ENCODE measurements around the gene DPF3. TPM values are rescaled to one million over a fixed set of nuclear protein-coding genes. Genes with fewer than 3 reads are reported as not detected.
A peak's percentile ranks its signal among the peaks of the same experiment; 100 is the strongest.

Gene DPF3
- total RNA-seq = 2.8 TPM
- 2.3 TPM for polyA plus RNA-seq (ENCODE audit: insufficient read depth, low read depth, low replicate concordance)
- long read RNA-seq, donor 1 = 0 reads
- long read RNA-seq, donor 2 = 0 reads
- long read RNA-seq, donor 3 = 0 reads
- long read RNA-seq, donor 4 = 0 reads
- long read RNA-seq, donor 5 = 0 reads
- long read RNA-seq, donor 6 = 0 reads
- long read RNA-seq, donor 7, full-length matches to known transcripts = 2 of 3 reads
- long read RNA-seq, donor 7, partial matches to known transcripts = 1 of 3 reads
- long read RNA-seq, donor 7, other reads (novel, unspliced or antisense) = 0 of 3 reads
- long read RNA-seq, donor 8 = 0 reads
- long read RNA-seq, donor 9 = 0 reads
- long read RNA-seq, donor 10 = 0 reads

DNA sequence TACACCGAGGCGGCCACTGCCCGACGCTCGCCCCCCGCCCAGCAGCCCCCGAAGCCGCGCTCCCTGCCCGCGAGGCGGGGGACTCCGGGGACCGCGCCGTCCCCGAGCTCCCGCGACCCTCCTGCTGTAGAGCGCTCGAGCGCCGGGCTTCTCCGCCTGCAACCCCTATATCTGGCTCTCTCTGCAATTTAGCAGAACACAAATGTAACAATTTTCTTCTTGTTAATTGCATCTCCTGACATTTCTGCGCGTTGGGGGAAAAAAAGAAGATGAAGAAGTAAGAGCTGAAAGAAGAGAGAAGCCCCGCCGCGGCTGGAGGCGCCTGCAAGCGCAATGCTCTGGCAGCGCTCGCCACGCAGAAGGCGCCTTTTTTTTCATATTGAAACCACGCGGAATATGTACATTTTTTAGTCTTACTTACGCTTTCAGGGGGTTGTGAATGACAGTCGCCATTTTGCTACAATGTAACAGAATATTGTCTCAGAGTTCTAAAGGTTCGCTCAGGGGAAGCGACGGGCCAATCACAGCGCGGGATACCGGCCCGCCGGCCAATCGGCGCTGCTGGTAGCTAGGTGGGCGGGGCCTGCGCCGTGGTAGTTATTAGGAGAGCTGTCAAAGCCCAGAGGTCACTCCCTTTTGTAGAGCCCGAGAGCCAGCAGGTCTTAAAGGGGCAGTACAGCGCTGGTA is at the start of gene DPF3:
DPF3 (minus strand) TSS at position 466 of the 687 bp plus-strand sequence; CDS start at position 453, 13 bp downstream.
- TF ChIP-seq, protein P1, sequence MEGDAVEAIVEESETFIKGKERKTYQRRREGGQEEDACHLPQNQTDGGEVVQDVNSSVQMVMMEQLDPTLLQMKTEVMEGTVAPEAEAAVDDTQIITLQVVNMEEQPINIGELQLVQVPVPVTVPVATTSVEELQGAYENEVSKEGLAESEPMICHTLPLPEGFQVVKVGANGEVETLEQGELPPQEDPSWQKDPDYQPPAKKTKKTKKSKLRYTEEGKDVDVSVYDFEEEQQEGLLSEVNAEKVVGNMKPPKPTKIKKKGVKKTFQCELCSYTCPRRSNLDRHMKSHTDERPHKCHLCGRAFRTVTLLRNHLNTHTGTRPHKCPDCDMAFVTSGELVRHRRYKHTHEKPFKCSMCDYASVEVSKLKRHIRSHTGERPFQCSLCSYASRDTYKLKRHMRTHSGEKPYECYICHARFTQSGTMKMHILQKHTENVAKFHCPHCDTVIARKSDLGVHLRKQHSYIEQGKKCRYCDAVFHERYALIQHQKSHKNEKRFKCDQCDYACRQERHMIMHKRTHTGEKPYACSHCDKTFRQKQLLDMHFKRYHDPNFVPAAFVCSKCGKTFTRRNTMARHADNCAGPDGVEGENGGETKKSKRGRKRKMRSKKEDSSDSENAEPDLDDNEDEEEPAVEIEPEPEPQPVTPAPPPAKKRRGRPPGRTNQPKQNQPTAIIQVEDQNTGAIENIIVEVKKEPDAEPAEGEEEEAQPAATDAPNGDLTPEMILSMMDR (IDR thresholded peaks at IDR 0.05; ENCODE audit: borderline replicate concordance, extremely low read depth, insufficient read depth) = no peak
- H3K36me3 ChIP-seq (ENCODE audit: control insufficient read depth in 2 of 3, insufficient read depth in 3 of 3, low read length in 3 of 3) = no peaks in the 10 kb centered on the region
- FAIRE-seq = peak; percentile 95
- peak; percentile 96 to 98 (median 97) for DNase-seq
- H3K4me1 ChIP-seq (ENCODE audit: control insufficient read depth in 2 of 3, insufficient read depth in 2 of 3, low read depth in 1 of 3, low read length in 3 of 3) = peaks cover 0 to 11% (median 0%) of the 10 kb centered on the region in 3 donors
- intact Hi-C loops (cut with DNase I) = no loop called here
- peak within 1 kb of the TSS; percentile 80 to 85 (median 81) for H3K4me3 ChIP-seq (ENCODE audit: low read length in 3 of 3)
- H3K9ac ChIP-seq (ENCODE audit: low read length in 3 of 3) = peak within 1 kb of the TSS; percentile 52 to 64 (median 58)
- peak within 1 kb of the TSS; percentile 49 to 64 for H3K27ac ChIP-seq (ENCODE audit: low read depth in 2 of 2, low read length in 2 of 2)
- no peaks in the 10 kb centered on the region for H3K27me3 ChIP-seq (ENCODE audit: control insufficient read depth, insufficient read depth, low read length)
- H3K9me3 ChIP-seq (ENCODE audit: control insufficient read depth in 2 of 3, insufficient read depth in 1 of 3, low read length in 3 of 3) = no peaks in the 10 kb centered on the region

DNA sequence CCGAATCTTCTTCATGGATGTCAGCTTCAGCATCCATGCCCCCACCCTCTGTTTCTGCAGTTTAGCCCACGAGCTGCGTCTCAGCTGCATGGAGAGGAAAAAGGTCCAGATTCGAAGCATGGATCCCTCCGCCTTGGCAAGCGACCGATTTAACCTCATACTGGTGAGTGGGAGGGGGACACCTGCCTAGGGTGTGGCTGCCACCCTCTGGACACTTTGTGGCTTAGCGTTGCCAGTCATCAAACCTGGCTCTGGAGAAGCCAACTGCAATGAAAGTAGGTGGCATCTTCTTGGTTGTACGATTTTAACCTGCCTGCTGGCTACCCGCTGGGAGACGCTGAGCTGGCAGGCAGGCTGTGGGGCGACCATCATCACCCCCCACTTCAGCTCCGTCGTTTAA is 49.0 kb upstream of the DPF3 start:
- DNase-seq (no peak), FAIRE-seq (no peak)
- H3K36me3 ChIP-seq (ENCODE audit: control insufficient read depth in 2 of 3, insufficient read depth in 3 of 3, low read length in 3 of 3) = peaks cover 0 to 40% (median 22%) of the 10 kb centered on the region in 3 donors
- intact Hi-C loops (cut with DNase I) = no loop called here
- H3K9ac ChIP-seq (ENCODE audit: low read length in 3 of 3) = no peak overlapping the region
- H3K9me3 ChIP-seq (ENCODE audit: control insufficient read depth in 2 of 3, insufficient read depth in 1 of 3, low read length in 3 of 3) = no peaks in the 10 kb centered on the region
- no peaks in the 10 kb centered on the region for H3K27me3 ChIP-seq (ENCODE audit: control insufficient read depth, insufficient read depth, low read length)
- H3K27ac ChIP-seq (ENCODE audit: low read depth in 2 of 2, low read length in 2 of 2) = no peak overlapping the region
- no peaks in the 10 kb centered on the region for H3K4me1 ChIP-seq (ENCODE audit: control insufficient read depth in 2 of 3, insufficient read depth in 2 of 3, low read depth in 1 of 3, low read length in 3 of 3)
- TF ChIP-seq, protein P1 (IDR thresholded peaks at IDR 0.05; ENCODE audit: borderline replicate concordance, extremely low read depth, insufficient read depth) = no peak
- no peak overlapping the region for H3K4me3 ChIP-seq (ENCODE audit: low read length in 3 of 3)

DNA sequence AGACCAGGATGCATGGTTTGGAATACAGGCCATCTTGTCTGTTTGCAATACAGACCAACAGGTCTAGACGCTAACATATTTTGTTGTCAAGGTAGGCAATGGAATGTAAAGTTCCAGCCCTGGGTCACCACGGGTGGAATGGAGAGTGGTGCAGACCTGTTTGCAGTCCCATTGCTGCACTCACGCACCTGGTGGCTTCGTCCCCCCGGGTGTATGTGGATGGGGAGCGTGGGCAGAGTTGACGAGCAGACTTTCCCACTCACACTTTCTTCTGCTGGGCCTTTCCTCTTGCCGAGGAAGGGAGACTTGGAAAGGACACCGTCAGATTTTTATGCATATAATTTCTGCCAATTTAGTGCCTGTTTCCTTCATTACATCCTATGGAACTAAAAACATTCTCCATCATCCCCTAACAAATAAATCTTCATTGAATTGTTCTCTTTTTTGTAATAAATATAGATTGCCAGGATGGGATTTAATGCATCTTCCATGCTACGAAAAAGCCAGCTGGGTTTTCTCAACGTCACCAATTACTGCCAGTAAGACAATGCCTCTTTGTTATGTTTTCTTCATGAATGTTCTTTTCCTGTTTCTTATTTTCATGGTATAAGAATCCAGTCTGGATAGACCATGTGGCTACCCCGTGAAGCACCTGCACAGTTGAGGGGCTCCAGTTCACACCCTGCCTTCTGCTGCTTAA is 47.5 kb upstream of the DPF3 start:
- Histone ChIP-seq H3K4me1 (ENCODE audit: control insufficient read depth in 2 of 3, insufficient read depth in 2 of 3, low read depth in 1 of 3, low read length in 3 of 3) (no peaks in the 10 kb centered on the region), H3K27me3 (ENCODE audit: control insufficient read depth, insufficient read depth, low read length) (no peaks in the 10 kb centered on the region), H3K36me3 (ENCODE audit: control insufficient read depth in 2 of 3, insufficient read depth in 3 of 3, low read length in 3 of 3) (peaks cover 0 to 36% (median 22%) of the 10 kb centered on the region in 3 donors), H3K27ac (ENCODE audit: low read depth in 2 of 2, low read length in 2 of 2) (no peak overlapping the region), H3K9ac (ENCODE audit: low read length in 3 of 3) (no peak overlapping the region), H3K4me3 (ENCODE audit: low read length in 3 of 3) (no peak overlapping the region), H3K9me3 (ENCODE audit: control insufficient read depth in 2 of 3, insufficient read depth in 1 of 3, low read length in 3 of 3) (no peaks in the 10 kb centered on the region)
- TF ChIP-seq, protein P1 (IDR thresholded peaks at IDR 0.05; ENCODE audit: borderline replicate concordance, extremely low read depth, insufficient read depth) = no peak
- intact Hi-C loops (cut with DNase I) = no loop called here
- no peak for FAIRE-seq
- DNase-seq = no peak
